ENCODE results near the gene SYNGR2. TPM values are rescaled to one million over a fixed set of nuclear protein-coding genes. Genes with fewer than 3 reads are reported as not detected.

SYNGR2 gene
- total and polyA plus RNA-seq, 9 of the 15 experiments (the other 6 are each of a cell fraction or from before 2014, with no cell fraction given) = 1.4 to 173 (median 87.8) TPM

- TF ChIP-seq ZBTB33 (CRISPR knock-in tag; IDR thresholded peaks at IDR 0.05) (0 out of 2 replicates have a peak, but pooled peaks have one; percentile 21), DPF2 (IDR thresholded peaks at IDR 0.05) (no peak), NR3C1 (CRISPR knock-in tag; IDR thresholded peaks at IDR 0.05) (no peak), MLX (CRISPR knock-in tag; conservative IDR thresholded peaks at IDR 0.05) (0 out of 4 replicates have a peak, but pooled peaks of 1 of the 2 experiments have one; percentile 61), CREB5 (CRISPR knock-in tag; IDR thresholded peaks at IDR 0.05) (no peak), FOS (IDR thresholded peaks at IDR 0.05; ENCODE audit: extremely low read depth, insufficient read length) (no peak), ZNF780A (CRISPR knock-in tag; IDR thresholded peaks at IDR 0.05) (no peak), ZNF274 (IDR thresholded peaks at IDR 0.05; ENCODE audit: borderline replicate concordance, low read depth, low read length) (no peak), NFIX (CRISPR knock-in tag; IDR thresholded peaks at IDR 0.05; ENCODE audit: low read depth) (no peak), ILF3 (IDR thresholded peaks at IDR 0.05; ENCODE audit: borderline replicate concordance) (no peak), HDAC6 (IDR thresholded peaks at IDR 0.05; ENCODE audit: low read depth, low read length) (no peak), ZBTB34 (CRISPR knock-in tag; IDR thresholded peaks at IDR 0.05) (no peak), TAF9B (IDR thresholded peaks at IDR 0.05; ENCODE audit: partially characterized antibody) (peak; percentile 73), MAFG (tag; conservative IDR thresholded peaks at IDR 0.05) (no peak), ZNF583 (CRISPR knock-in tag; IDR thresholded peaks at IDR 0.05) (no peak), ZNF507 (tag; conservative IDR thresholded peaks at IDR 0.05) (no peak), ARID1B (IDR thresholded peaks at IDR 0.05) (peak; percentile 35; the same call in 1 of the 2 replicates), ZNF165 (CRISPR knock-in tag; IDR thresholded peaks at IDR 0.05; ENCODE audit: borderline replicate concordance) (no peak), NCOA4 (IDR thresholded peaks at IDR 0.05; ENCODE audit: partially characterized antibody) (no peak), SOX6 (IDR thresholded peaks at IDR 0.05) (no peak), KLF13 (tag; IDR thresholded peaks at IDR 0.05; ENCODE audit: borderline replicate concordance, low read depth) (peak; percentile 85)
- TF ChIP-seq, protein P1, sequence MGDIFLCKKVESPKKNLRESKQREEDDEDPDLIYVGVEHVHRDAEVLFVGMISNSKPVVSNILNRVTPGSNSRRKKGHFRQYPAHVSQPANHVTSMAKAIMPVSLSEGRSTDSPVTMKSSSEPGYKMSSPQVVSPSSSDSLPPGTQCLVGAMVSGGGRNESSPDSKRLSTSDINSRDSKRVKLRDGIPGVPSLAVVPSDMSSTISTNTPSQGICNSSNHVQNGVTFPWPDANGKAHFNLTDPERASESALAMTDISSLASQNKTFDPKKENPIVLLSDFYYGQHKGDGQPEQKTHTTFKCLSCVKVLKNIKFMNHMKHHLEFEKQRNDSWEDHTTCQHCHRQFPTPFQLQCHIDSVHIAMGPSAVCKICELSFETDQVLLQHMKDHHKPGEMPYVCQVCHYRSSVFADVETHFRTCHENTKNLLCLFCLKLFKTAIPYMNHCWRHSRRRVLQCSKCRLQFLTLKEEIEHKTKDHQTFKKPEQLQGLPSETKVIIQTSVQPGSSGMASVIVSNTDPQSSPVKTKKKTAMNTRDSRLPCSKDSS (IDR thresholded peaks at IDR 0.05; ENCODE audit: low read depth, partially characterized antibody) = no peak
Measured at GRCh38 chr17:78214016-78214705, 45.8 kb downstream of the SYNGR2 start, which contains the start of gene BIRC5 (continued).

Data from K562 (cell line).